ENCODE measurements around the gene RABGAP1L.
"Not testable (repeated sequence)": the region's sequence is repeated elsewhere in the genome, so short reads cannot be mapped to it uniquely, and the experiment has no call there.

The RABGAP1L gene

DNA sequence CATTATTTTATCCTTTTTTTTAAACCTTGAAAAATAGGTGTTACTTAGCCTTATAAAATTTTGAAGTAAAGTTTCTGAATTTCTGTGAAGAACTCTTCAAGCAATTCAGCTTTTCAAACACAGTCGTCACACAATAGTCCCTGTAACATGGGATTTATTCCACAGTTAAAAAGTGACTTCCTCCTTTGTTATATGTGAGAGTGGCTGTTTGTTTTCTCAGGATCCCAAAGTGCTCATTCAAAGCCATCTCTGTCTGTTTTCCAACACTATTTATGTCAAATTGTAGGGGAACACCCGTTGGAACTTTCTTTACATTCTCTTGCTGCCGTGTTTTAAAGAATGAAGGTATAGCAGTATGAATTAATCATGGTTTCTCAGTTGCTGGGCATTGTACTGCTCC lies 207.6 kb downstream of the RABGAP1L start:
- no peak for DNase-seq (ENCODE audit: low spot score)

DNA sequence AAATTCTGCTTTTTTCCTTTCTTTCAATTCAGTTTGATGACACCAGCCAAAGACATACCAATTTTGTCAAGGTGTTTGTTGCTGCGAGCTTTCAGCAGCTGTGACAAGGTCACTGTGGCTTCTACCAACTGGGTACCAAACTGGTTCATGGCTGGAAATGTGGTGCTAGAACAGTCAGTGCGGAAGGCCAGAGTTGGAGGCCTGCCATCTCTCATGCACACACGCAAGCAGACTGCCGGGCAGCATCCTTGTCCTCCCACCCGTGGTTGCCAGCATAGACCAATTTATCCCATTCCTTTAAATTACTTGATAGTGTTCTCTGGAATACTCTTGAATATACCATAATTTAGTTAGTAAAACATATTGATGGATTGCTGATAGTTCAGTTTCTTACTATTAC lies 208.6 kb downstream of the RABGAP1L start:
- DNase-seq (ENCODE audit: low spot score): no peak

DNA sequence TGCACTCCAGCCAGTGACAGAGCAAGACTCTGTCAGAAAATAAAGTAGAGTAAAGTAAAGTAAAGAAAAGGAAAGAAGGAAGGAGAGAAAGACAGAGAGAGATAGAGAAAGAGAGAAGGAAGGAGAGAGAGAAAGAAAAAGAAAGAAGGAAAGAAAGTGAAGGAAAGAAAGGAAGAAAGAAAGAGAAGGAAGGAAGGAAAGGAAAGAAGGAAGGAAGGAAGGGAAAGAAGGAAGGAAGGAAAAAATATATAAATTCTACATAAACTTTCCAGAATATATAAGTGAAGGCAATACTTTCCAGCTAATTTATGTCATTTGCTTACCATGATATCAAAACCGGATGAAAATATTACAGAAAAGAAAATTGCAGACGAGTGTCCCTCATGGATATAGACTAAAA lies 216.7 kb downstream of the RABGAP1L start:
- DNase-seq (ENCODE audit: low spot score): no peak

DNA sequence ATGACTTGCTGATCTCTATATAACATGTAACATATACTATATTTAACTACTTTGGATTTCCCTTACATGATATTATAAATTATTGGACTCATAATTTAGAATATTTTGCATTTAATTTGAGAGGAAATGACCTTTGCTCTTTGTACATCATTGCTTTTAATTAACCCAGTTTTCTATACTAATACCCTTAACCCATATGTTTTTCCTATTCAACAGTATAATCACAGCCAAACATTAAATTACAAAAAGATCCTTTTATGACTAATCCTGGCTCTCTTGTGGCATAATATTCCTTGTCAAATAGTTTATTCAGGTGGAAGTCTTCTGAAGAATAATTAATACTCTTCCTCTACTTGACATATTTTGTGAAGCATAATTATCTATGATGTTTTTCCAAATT lies 232.4 kb downstream of the RABGAP1L start:
- no peak for DNase-seq (ENCODE audit: low spot score)

DNA sequence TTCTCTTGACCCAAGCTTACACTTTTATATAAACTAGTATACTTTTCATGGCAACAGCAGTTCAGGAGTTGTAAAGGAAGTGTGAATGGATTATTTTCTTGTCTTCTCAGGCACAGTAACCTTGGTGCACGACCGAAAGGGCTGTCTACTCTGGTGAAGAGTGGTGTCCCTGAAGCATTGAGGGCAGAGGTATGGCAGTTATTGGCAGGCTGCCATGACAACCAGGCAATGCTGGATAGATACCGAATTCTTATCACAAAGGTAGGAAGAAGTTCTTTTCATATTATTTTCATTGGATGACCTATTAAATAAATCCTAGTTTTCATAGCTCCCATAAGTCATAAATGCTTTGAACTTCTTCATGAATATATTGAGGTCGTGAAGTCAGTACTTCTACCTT lies 234.6 kb downstream of the RABGAP1L start:
- no peak for DNase-seq (ENCODE audit: low spot score)

DNA sequence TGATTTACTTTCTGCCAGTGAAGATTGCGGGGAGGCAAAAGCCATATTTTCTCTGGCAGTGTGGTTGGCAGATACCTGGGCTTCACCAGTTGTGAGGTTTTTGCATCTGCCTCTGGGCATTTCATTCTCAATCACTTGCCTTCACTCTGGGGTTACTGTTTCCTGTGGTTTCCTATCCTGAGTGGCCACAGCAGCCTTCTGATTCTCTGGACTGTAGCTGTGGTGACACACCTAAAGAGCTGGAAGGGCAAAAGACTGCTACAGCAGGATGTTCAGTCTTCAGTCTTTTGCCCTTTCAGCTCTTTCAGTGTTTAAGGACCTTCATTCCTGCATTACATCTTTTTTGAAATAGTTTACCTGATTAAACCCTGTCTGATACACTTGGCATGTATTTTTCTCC lies 237.9 kb downstream of the RABGAP1L start:
- no peak for DNase-seq (ENCODE audit: low spot score)

DNA sequence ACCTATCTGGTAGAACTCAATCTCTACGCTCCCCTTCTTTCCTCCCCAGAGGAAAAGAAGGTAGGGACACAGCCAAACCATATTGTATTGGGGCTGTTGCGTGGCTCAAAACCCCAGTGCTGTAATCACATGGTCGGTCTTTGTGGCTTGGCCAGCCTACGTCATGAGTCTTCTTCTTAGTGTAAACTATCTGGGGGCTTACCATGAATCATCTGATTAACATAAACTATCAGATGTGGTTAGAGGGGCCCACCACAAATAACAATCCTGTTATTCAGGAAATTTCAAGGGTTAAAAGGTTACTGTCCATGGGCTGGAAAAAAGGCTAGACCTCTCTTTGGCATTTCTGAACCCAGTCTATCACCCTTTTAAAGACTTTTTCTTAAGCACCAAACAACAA lies 238.9 kb downstream of the RABGAP1L start:
- no peak for DNase-seq (ENCODE audit: low spot score)

DNA sequence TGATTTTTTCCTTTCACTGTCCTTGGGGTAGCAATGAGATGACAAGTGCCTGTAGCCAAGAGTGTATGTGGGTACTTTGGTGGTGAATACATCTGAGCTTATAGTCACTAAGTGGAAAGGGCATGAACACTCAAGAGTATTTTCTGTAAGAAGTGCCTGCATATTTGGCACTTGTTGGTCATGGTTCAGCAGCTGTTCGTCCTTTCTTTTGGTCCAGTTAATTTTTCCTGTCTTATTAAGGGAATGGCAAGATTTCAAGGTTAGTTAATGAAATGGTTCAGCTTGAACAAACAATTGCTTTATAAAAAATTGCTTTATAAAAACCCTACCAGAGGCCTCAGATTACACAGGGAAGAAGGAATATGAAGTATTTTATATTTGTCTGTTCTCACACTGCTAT lies 239.9 kb downstream of the RABGAP1L start:
- DNase-seq (ENCODE audit: low spot score): no peak

DNA sequence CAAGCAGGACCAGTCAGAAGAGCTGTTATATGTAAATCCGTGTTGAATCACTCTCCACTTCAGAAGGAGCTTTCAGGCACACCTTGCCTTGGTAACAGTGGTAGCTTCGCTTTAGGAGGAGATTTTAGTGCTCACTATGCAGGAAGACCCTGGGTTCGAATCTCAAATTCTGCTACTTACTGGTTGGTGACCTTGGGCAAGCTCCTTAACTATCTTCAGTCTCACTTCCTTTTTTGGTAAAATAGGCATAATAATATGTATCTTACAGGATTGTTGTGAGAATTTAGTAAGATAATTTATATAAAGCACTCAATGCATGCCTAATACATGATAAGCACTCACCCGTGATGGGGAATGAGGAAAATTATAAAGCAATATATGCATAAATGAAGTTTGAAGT lies 241.8 kb downstream of the RABGAP1L start:
- no peak for DNase-seq (ENCODE audit: low spot score)

DNA sequence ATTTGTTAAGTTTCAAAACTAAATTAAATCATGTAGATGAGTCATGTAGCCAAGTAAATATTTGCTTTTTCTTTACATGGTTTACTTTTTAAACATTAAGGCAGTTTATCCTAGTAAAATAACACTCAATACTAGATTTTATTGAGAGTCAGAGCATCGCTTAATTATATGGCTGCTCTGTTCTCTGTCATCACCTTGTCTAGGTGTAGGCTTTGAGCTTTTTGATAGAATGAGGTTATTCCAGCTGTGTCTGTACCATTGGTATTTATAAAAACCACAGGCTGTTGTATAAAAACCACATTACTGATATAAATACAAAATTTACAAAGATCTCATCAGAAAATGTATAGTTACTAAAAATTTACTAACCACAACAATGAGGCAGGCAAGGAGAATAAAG lies 245.9 kb downstream of the RABGAP1L start:
- no peak for DNase-seq (ENCODE audit: low spot score)

DNA sequence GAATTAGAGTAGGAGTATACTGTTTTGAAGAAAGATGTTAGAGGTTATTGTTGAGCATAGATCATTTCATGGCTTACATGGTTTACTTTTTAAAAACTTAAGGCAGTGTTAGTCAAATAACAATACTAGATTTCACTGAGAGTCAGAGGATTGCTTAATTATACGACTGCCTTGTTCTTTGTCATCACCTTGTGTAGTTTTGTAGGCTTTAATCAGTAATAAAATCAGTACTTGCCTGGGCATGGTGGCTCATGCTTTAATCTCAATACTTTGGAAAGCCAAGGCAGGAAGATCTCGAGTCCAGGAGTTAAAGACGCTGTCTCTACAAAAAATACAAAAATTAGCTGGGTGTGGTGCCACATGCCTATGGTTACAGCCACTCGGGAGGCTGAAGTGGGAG lies 247.1 kb downstream of the RABGAP1L start:
- DNase-seq (ENCODE audit: low spot score): no peak

DNA sequence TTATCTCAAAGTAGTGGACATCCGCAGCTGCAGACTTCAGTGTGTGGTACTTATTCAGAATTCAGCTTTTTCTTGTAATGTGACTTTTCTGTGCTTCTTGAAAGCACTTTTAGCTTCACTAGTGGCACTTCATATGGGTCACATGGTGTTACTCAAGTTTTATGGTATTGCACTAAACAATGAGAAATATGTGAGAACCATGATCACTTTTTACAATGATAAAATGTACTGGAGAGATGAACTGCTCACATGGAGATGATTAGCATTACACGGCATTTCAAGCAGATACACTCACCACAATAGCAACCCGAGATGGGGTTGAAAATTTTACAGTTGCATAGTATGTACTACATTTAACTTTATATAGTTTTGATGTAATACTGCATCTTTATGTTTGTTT lies 248.3 kb downstream of the RABGAP1L start:
- DNase-seq (ENCODE audit: low spot score): peak; percentile 19

DNA sequence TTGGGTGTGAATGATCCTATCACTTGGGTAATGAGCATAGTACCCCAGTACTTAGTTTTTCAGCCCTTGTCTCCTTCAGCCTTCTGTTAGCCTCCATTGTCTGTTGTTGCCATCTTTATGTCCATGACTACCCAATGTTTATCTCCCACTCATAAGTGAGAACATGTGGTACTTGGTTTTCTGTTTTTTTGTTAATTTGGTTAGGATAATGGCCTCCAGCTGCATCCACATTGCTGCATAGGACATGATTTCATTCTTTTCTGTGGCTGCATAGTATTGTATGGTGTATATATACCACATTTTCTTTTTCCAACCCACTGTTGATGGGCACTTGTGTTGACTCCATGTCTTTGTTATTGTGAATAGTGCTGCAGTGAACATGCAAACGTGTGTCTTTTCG lies 248.8 kb downstream of the RABGAP1L start:
- DNase-seq (ENCODE audit: low spot score): no peak

DNA sequence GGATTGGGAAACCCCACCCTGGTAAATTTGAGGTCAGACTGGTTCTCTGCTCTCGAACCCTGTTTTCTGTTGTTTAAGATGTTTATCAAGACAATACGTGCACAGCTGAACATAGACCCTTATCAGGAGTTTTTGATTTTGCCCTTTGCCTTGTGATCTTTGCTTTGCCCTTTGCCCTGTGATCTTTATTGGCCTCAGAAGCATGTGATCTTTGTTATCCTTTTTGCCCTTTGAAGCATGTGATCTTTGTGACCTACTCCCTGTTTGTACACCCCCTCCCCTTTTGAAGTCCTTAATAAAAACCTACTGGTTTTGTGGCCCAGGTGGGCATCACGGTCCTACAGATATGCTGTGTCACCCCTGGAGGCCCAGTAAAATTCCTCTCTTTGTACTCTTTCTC lies 250.5 kb downstream of the RABGAP1L start:
- not testable (repeated sequence) for DNase-seq (ENCODE audit: low spot score)

DNA sequence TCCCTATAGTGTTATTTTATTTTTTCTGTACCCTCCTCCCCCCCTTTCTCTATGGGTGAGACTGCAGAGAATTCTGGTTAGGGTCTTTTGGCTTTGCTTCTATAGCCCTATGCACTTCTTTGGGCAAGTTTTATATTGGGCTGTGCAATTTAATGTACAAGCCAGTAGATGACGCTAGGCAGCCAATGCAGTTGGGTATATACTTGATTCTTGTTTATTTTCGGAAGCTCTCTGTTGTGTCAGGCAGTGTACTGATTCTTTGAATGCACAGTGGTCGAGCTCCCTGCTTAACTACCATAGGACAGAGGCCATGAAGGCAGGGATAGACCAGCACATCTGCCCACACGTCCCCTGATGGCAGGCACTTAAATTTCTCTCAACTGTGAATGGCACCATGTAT lies 254.3 kb downstream of the RABGAP1L start:
- peak; percentile 11 for DNase-seq (ENCODE audit: low spot score)

DNA sequence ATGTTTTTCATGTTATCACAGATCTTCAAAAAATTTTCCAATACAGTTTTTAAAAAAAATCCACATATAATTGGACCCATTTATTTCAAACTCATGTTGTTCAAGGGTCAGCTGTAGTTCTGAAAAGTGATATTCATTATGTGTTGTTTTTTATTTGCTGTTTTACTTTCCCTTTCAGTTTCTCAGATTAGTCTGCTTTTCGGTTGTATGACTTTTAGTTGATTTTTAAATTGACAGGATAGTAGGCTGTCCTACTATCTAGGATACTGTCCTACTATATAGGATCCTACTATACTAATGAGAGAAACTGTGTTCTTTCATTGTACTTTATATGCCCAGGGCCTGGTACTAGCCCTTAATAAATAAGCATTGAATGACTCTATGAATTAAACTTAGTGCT lies 254.9 kb downstream of the RABGAP1L start:
- DNase-seq (ENCODE audit: low spot score): no peak

DNA sequence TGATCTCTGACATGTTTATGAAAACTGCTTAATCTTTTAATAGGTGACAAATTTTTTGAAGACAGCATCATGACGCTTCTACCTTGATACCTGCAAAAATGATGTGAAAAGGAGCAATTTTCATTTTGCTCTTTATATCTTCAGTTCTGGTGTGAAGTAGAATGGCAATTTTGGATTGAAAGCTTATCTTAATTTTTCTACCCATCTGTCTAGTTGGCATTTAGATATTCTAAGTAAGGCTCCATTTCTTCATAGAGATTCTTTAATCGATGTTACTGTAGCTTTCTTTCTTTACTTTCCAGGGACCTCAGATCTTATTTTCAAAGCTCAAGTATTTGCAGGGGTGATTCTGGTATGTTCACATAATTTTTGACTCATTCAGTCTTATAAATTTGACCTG lies 256.2 kb downstream of the RABGAP1L start:
- DNase-seq (ENCODE audit: low spot score): no peak

DNA sequence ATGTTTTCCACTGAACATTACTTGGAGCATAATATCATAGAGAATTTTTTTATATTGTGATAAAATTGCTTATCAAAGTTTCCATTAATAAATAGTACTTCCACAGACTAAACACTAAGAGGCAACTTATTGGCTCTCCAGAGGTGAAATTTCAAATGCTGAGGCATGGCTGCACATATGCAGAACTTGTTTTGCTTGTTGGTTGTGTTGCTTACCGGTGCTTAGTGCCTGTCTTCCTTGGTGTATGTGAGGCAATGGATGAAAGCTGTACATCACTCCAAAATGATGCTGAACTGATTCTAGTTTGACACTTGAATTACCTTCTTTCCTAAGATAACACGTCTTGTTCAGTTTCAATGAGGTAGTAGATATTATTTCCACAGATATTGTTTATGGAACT lies 258.6 kb downstream of the RABGAP1L start:
- DNase-seq (ENCODE audit: low spot score): no peak

DNA sequence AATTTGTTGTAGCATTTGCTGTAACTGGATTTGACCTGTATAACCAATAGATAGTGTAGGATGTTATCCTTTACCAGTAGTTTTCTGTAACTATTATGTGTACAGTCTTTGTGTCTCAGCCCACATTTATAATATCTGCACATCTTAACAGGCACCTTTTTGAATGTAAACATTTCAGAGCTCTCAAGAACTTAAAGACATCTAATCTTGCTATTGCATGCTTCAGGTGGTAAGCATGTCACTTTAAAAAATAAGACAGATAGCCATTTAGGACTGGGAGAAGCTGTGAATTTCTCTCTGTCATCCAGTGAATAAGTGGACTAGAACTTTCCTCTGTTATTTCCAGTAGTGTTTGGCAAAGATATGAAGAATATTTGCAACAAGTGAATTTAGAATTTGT lies 265.8 kb downstream of the RABGAP1L start:
- no peak for DNase-seq (ENCODE audit: low spot score)

DNA sequence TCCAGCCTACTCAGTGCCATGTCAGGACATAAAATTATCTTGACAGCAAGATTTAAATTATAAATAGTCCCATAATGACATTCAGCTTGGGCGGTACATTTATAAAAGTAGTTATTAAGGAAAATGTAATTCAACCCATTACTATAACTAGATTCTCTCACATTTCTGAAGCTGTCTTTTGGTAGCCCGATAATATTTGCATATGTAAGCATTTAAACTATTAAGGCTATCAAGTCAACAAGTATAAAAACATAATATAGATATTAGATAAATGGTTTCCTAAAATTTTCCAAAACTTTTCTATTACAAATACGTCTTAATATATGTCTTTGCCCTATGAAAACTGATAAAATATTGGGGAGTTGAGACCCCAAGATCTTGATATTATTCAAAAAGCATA lies 266.8 kb downstream of the RABGAP1L start:
- no peak for DNase-seq (ENCODE audit: low spot score)

DNA sequence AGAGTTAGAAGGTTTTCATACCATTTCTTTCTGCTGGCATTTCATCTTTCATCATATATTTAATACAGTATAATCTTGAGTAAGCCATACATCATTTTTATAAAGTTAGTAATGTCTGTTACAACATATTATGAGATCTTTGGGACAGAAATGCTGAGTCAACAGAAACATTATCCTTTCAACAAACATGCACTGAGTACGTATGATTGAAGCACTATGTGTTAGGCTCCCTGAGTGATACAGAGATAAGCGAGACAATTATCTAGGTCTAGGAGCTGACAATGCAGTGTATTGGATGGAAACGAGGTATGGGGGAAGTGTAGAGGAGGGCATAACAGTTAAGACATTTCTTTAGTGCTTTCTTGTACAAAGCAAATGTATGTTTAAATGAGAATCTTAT lies 268.7 kb downstream of the RABGAP1L start:
- no peak for DNase-seq (ENCODE audit: low spot score)

DNA sequence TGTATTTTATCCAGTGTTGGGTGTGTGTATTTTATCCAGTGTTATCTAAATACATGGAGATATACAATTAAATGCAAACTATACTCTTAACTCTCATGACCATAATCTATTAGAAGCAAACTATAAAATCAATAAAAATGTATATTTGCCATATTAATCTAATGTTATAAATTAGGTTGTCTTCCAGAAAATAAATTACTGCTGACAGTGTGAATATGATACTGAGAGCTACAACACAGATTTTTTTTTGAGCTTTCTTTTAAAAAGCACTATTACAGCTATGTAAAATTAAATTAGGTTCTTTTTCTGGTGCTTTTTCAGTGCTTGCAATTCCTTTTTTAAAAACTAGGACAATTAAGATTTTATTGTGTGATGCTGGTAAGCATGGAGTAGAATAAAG lies 269.4 kb downstream of the RABGAP1L start:
- no peak for DNase-seq (ENCODE audit: low spot score)

DNA sequence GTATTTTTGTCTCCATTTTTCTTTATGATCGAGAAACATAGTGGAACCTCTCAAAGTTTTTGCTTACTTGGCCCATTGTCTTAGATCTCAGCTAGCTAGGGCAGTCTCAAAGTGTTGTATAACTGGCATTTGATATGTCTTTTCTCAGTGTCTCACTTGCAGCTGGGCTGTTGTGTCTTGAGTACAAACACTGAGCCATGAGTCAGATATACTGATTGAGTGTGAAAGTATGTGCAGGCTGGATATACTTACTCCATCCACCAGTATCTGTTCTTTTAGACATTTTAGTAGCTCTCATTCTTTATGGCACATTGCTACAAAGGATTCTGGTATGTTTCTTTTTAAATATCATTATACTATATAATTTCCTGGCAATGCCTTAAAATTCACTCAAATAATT lies 274.1 kb downstream of the RABGAP1L start:
- peak; percentile 44 for DNase-seq (ENCODE audit: low spot score)

DNA sequence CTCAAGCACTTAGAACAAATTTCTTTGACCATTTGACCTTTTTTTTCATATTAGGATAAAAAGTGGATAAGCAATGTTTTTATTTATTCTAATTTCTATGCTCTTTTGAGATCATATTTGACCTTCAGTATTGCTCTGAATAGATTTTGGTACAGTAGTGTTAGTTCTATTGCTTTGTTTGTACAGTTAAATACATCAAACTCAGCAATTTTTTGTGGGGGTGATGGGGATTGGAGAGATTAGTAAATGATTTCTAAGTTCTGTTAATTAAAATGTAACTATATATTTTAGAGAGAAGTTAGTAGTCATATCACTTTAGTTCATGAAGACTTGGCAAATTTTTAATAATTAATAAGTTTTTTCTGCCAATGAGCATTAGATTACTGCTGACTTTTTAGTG lies 286.0 kb downstream of the RABGAP1L start:
- no peak for DNase-seq (ENCODE audit: low spot score)

DNA sequence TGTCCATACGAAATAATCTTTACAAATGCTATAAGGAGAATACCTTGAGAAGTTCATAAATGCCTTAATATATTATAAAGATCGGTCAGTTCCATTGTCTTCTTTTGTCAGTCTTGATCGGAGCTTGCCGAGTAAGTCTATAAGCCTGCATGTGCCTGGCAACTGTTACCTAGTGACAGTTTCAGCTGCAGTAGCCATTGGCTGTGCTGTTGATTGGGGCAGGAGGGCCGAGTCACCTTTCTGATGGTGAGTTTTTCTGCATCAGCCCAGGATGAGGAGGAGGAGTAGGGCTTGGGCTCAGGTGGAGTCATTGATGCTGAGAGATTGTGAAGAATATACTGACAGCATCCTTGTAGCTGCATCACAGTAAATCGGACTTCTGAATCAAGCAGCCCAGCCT lies 286.5 kb downstream of the RABGAP1L start:
- DNase-seq (ENCODE audit: low spot score): no peak
